Kidney epithelial cell (primary cell): ENCODE results near the gene MGMT. TPM values are rescaled to one million over a fixed set of nuclear protein-coding genes. Genes with fewer than 3 reads are reported as not detected.

Source experiments
- DNase-seq: peaks from one replicate; pipeline ENCODE4 v3.0.0-alpha.2; 2010; ENCODE audit warnings: low read depth
- H3K27me3 ChIP-seq: 2 replicates; pipeline ENCODE4 v1.6.0; 2011; ENCODE audit warnings: low read length; ENCODE audit not compliant: control insufficient read depth, insufficient read depth
- H3K36me3 ChIP-seq: 2 replicates; pipeline ENCODE4 v1.5.1; 2011; ENCODE audit warnings: low read length; ENCODE audit not compliant: control insufficient read depth, insufficient read depth
- H3K4me3 ChIP-seq: 2 replicates; pipeline ENCODE4 v1.5.1; 2011; ENCODE audit warnings: low read depth, mild to moderate bottlenecking, control low read depth, low read length
- CTCF ChIP-seq: IDR thresholded peaks from 2 replicates; pipeline ENCODE4 v1.5.1; 2011; ENCODE audit warnings: mild to moderate bottlenecking, moderate library complexity, low read length, control low read depth, inconsistent platforms; ENCODE audit not compliant: insufficient read depth, poor library complexity, severe bottlenecking
- total RNA-seq: library from RNA; depleted of rRNA; stranded (reverse); fragments of >200 nt; gene quantifications from 2 replicates; pipeline ENCODE4 v1.2.3, GENCODE V29; 2015

Gene MGMT
- total RNA-seq, 1 donor from 2014 or later, result 36.1 TPM

DNA sequence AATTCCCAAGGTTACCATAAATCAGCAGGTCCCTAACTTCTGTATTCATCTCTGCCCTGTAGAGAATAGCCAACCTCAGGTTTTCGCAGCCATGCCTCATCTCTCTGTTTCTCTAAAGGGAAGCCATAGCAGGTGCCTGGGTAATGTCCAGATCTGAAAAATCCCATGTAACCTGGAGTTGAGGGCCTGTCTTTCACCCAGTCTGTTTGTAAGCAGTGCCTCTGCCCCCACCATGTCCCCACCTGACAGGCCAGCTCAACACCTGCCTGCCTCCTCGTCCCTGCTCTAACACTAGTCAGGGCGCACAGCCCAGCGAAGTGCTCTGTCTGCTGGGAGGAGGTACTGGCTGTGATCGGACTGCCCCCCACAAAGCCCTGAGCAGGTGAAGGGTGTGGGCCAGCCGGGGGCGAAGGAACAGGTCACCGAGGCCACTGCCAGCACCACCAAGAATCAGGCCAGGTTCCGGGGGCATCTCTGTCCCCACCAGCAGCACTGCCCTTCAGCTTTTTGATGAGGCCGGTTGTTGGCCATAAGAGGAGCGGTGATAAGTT lies 210.4 kb downstream of the MGMT start:
- no peak for DNase-seq
- Histone ChIP-seq H3K4me3 (no peak overlapping the region), H3K36me3 (no peaks in the 10 kb centered on the region), H3K27me3 (no peaks in the 10 kb centered on the region)
- no peak for TF ChIP-seq CTCF

- no peaks in the 10 kb centered on the region for H3K27me3 ChIP-seq
- no peak for TF ChIP-seq CTCF
- no peaks in the 10 kb centered on the region for H3K36me3 ChIP-seq
- no peak for DNase-seq
- H3K4me3 ChIP-seq, result no peak overlapping the region
These were observed 211.1 kb downstream of the MGMT start for GRCh38 chr10:129678186-129678585.

- no peak for DNase-seq
- TF ChIP-seq CTCF, result no peak
- Histone ChIP-seq H3K4me3 (no peak overlapping the region), H3K36me3 (no peaks in the 10 kb centered on the region), H3K27me3 (no peaks in the 10 kb centered on the region)
These were observed 212.2 kb downstream of the MGMT start for GRCh38 chr10:129679207-129679606.

DNA sequence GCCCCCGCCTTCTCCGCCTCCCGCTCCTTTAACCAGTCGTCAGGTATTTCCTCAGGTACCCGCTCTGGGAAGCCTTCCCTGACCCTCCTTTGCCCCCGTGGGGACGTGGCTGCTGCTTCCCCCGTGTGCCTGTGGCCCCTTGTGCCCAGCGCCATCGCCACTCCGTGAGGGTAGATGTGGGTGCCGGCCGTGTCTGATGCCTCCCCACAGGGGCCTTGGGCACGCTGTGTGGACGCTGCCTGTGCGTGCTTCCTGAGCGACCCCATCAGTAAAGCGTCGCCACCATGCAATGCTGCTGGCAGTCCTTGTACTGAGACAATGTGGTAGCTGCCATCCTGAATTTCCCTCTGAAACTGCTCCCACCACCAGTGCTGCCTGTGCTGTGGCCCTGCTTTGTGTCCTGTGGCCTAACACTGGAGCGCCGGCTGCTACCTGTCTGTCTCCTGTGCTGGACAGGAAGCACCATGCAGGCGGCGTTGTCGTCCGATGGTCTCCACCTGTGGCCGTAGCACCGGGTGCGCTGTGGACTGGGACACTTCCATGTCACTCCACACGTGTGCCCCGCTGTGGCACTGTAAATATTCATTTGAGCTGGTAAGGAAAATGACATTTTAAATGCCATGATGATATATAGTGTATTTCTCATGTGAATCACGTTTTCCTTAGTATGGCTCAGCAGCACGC lies 213.8 kb downstream of the MGMT start:
- DNase-seq, result no peak
- H3K4me3 ChIP-seq, result no peak overlapping the region
- H3K27me3 ChIP-seq, result no peaks in the 10 kb centered on the region
- TF ChIP-seq CTCF, result no peak
- H3K36me3 ChIP-seq, result no peaks in the 10 kb centered on the region

DNA sequence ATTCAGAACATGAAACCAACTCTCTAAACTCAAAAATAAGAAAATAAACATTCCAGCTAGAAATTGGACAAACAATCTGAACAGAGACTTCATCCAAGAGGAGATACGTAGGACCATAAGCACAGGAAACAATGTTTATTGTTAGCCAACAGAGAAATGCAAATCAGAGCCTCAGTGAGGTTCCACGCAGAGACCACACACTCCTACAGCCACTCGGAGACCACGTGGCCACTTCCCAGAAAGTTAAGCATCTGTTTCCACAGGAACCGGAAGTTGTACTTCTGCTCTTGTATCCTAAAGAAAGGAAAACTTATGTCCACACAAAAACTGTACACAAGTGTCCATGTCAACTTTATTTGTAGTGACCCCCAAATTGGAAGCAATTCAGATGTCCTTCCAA lies 214.8 kb downstream of the MGMT start:
- TF ChIP-seq CTCF, result no peak
- no peak for DNase-seq
- Histone ChIP-seq H3K27me3 (no peaks in the 10 kb centered on the region), H3K36me3 (no peaks in the 10 kb centered on the region), H3K4me3 (no peak overlapping the region)

DNA sequence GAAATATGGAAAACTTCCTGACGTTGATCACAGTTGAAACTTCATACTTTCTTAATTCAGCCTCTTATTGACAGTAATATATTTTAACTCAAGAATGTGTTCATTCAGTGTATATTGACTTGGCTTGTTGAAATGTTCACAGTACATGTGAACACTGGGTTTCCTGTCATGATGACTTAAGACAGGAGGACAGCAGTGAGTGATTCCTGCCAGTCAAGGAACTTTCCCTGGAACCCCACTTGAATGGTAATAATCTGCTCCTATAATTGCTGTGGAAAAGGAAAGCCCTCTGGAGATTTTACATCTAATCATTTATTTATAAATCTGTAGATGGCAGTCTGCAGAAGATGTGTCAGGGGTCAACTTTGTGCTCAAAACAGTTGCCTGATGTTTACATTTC lies 216.5 kb downstream of the MGMT start:
- TF ChIP-seq CTCF, result no peak

More for the DNA sequence above, 216.5 kb downstream of the MGMT start:
- Histone ChIP-seq H3K36me3 (no peaks in the 10 kb centered on the region), H3K4me3 (no peak overlapping the region), H3K27me3 (no peaks in the 10 kb centered on the region)
- no peak for DNase-seq
